GM12878 (cell line): Measurements from ENCODE around the gene INO80E. TPM values are rescaled to one million over a fixed set of nuclear protein-coding genes. Genes with fewer than 3 reads are reported as not detected.

Source experiments
- ATAC-seq: fragments of 200-7000 bp; cut with Tn5 transposase; 3 replicates; pipeline ENCODE4 v1.9.1; 2020; ENCODE audit warnings: mild to moderate bottlenecking, moderate library complexity
- BruUV-seq: library from RNA; stranded (reverse); fragments of 400-500 nt; replicated peaks from 2 replicates; lab custom pipeline; 2021; lab: Mats Ljungman, UMichigan
- CTCF ChIA-PET: fragments of 300-600 bp; sonication (Branson Sonifier 250); formaldehyde crosslinking; extraction: SDS; loops from one replicate; lab custom pipeline; 2021; ENCODE audit warnings: inconsistent platforms; lab: Yijun Ruan, JAX
- POLR2A ChIA-PET: fragments of 350-600 bp; formaldehyde crosslinking; extraction: SDS; loops from one replicate; lab custom pipeline; 2021; ENCODE audit warnings: inconsistent platforms; lab: Charles Lee
- RAD21 ChIA-PET: fragments of 300-600 bp; sonication (Branson Sonifier 250); formaldehyde crosslinking; loops from one replicate; lab custom pipeline; 2023; ENCODE audit warnings: antibody characterized with exemption; ENCODE audit not compliant: unreplicated experiment; lab: Charles Lee
- SMC1A ChIA-PET: fragments of 300-600 bp; sonication (Branson Sonifier 250); formaldehyde crosslinking; loops from one replicate; lab custom pipeline; 2023; ENCODE audit not compliant: unreplicated experiment, uncharacterized antibody; lab: Charles Lee
- DNase-seq: peaks from one replicate; pipeline ENCODE4 v3.0.0-alpha.2; 2011; ENCODE audit warnings: low read depth, low spot score
- FAIRE-seq: peaks from 3 replicates; lab custom pipeline; 2011; peaks lifted over from hg19 to GRCh38; lab: Jason Lieb, UNC
- H2AFZ ChIP-seq: 2 replicates; pipeline ENCODE4 v1.6.0; 2011; ENCODE audit warnings: low read depth, low read length, control low read depth; ENCODE audit not compliant: control insufficient read depth
- H3K27ac ChIP-seq: 2 replicates; pipeline ENCODE4 v1.5.1; 2011; ENCODE audit warnings: control low read depth; ENCODE audit not compliant: control insufficient read depth, insufficient read depth
- H3K27me3 ChIP-seq, 2 experiments: replicated peaks in 1 of 2; 2 replicates each; pipeline versions ENCODE4 v1.6.0 to v1.6.1; 2011; ENCODE audit warnings: low read length in 1 of 2; ENCODE audit not compliant: control insufficient read depth in 2 of 2, insufficient read depth in 2 of 2
- H3K36me3 ChIP-seq, 2 experiments: 2 replicates each; pipeline ENCODE4 v1.5.1; 2011; ENCODE audit warnings: low read length in 1 of 2; ENCODE audit not compliant: control insufficient read depth in 2 of 2, insufficient read depth in 2 of 2
- H3K4me1 ChIP-seq: 2 replicates; pipeline ENCODE4 v1.6.1; 2011; ENCODE audit warnings: mild to moderate bottlenecking, low read length, moderate library complexity, mixed read lengths; ENCODE audit not compliant: control insufficient read depth, insufficient read depth
- H3K4me2 ChIP-seq: 2 replicates; pipeline ENCODE4 v1.6.0; 2011; ENCODE audit warnings: control low read depth; ENCODE audit not compliant: control insufficient read depth, insufficient read depth
- H3K4me3 ChIP-seq: fragments of 200-600 bp; sonication (generic); 2 replicates; pipeline ENCODE4 v1.5.1; 2016
- H3K79me2 ChIP-seq: 2 replicates; pipeline ENCODE4 v1.6.0; 2011; ENCODE audit warnings: low read length; ENCODE audit not compliant: control insufficient read depth, insufficient read depth
- H3K9ac ChIP-seq: 2 replicates; pipeline ENCODE4 v1.8.0; 2011; ENCODE audit warnings: low read length, control low read depth, mixed read lengths; ENCODE audit not compliant: control insufficient read depth, insufficient read depth
- H3K9me3 ChIP-seq: replicated peaks from 3 replicates; pipeline ENCODE4 v1.5.1; 2011; ENCODE audit warnings: mild to moderate bottlenecking, low read length; ENCODE audit not compliant: control insufficient read depth, insufficient read depth
- H4K20me1 ChIP-seq: 2 replicates; pipeline ENCODE4 v1.6.0; 2011; ENCODE audit not compliant: control insufficient read depth, insufficient read depth
- BRCA1 ChIP-seq: IDR thresholded peaks from 2 replicates; pipeline ENCODE4 v1.6.1; 2011; ENCODE audit warnings: low read depth, low read length, improper control_type of control experiment
- CHD1 ChIP-seq: IDR thresholded peaks from 2 replicates; pipeline ENCODE4 v1.6.1; 2012; ENCODE audit warnings: low read depth, low read length, improper control_type of control experiment
- MTA3 ChIP-seq: IDR thresholded peaks from 2 replicates; pipeline ENCODE4 v1.6.1; 2012; ENCODE audit warnings: low read length, inconsistent platforms, borderline replicate concordance
- NBN ChIP-seq: fragments of 450-650 bp; IDR thresholded peaks from 2 replicates; pipeline ENCODE4 v1.6.1; 2016
- NFIC ChIP-seq: IDR thresholded peaks from 2 replicates; pipeline ENCODE4 v1.6.1; 2012; ENCODE audit warnings: low read depth, mild to moderate bottlenecking, inconsistent platforms, low read length, moderate library complexity
- SREBF1 ChIP-seq: IDR thresholded peaks from 2 replicates; pipeline ENCODE4 v1.6.1; 2012; ENCODE audit warnings: mild to moderate bottlenecking, low read length
- TCF12 ChIP-seq: IDR thresholded peaks from 2 replicates; pipeline ENCODE4 v1.6.1; 2011; ENCODE audit warnings: low read depth, mild to moderate bottlenecking, low read length
- WGBS: methylation state at CpG from one replicate; pipeline ENCODE4 v1.1.6; 2016; ENCODE audit warnings: low lambda C conversion rate; ENCODE audit not compliant: insufficient replicate concordance, insufficient coverage; ENCODE audit errors: missing lambda C conversion rate; 5-methylcytosine and 5-hydroxymethylcytosine counted together
- in situ Hi-C: fragments of 300-500 bp; cut with MboI; formaldehyde crosslinking; loops from 9 replicates; pipeline ENCODE4 v1.14.3; 2018; ENCODE audit warnings: mixed read lengths
- intact Hi-C: fragments of 100-400 bp; cut with micrococcal nuclease; formaldehyde crosslinking; loops from one replicate; pipeline ENCODE4 v1.14.2; 2022; ENCODE audit not compliant: unreplicated experiment
- polyA plus RNA-seq, 11 experiments: library from polyadenylated mRNA; depleted of rRNA in 4 of 11; unstranded in 6 of 11; stranded (reverse) in 5 of 11; fragments of >200 nt; fragmentation: Nextera tagmentation in 4 of 11; fragmentation: Illumina TruSeq in 1 of 11; extraction: Ambion mirVana in 4 of 11; extraction: Trizol in 1 of 11; gene quantifications; 1 replicate in 1 of 11; 2 replicates in 10 of 11; pipeline versions ENCODE4 v1.2.1 to v1.2.3, GENCODE V29; 2011 to 2016; ENCODE audit warnings: inconsistent platforms in 2 of 11, missing spikeins in 2 of 11, low read depth in 1 of 11
- total RNA-seq, 4 experiments: library from RNA; depleted of rRNA in 3 of 4; stranded (reverse); fragments of >200 nt in 3 of 4; fragmentation: Illumina TruSeq in 1 of 4; extraction: Trizol in 1 of 4; gene quantifications; 2 replicates each; pipeline versions ENCODE4 v1.2.1 to v1.2.3, GENCODE V29; 2013 to 2021
- TF ChIP-seq, protein P1 (sequence below): fragments of 450-650 bp; IDR thresholded peaks from 2 replicates; pipeline ENCODE4 v1.6.1; 2017; ENCODE audit warnings: borderline replicate concordance
- TF ChIP-seq, protein P2 (sequence below): fragments of 450-650 bp; IDR thresholded peaks from 2 replicates; pipeline ENCODE4 v1.6.1; 2018; ENCODE audit warnings: borderline replicate concordance, mild to moderate bottlenecking; ENCODE audit not compliant: partially characterized antibody
- TF ChIP-seq, protein P3 (sequence below): fragments of 450-650 bp; IDR thresholded peaks from 2 replicates; pipeline ENCODE4 v1.6.1; 2017; ENCODE audit warnings: mild to moderate bottlenecking, moderate library complexity
- TF ChIP-seq, protein P4 (sequence below): fragments of 450-650 bp; IDR thresholded peaks from 2 replicates; pipeline ENCODE4 v1.6.1; 2017; ENCODE audit warnings: mild to moderate bottlenecking, moderate library complexity

INO80E gene
- total and polyA plus RNA-seq, 10 of the 15 experiments (the other 5 are each of a cell fraction or from before 2014, with no cell fraction given), result 0.39 to 74.0 (median 33.0) TPM

DNA sequence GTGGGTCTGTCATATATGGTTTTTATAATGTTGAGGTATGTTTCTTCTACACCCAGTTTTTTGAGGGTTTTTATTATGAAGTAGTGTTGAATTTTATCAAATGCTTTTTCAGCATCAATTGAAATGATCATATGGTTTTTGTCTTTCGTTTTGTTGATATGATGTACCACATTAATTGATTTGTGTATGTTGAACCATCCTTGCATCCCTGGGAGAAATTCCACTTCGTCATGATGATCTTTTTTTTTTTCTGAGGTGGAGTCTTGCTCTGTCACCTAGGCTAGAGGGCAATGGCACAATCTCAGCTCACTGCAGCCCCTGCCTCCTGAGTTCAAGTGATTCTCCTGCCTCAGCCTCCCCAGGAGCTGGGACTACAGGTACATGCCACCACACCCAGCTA is 48.1 kb upstream of the INO80E start:
- H2AFZ ChIP-seq, result no peak overlapping the region
- H3K27ac ChIP-seq, result no peak overlapping the region
- ChIA-PET POLR2A (no interaction called here), CTCF (no interaction called here), SMC1A (interaction anchor here (0.8 kb wide), 1 partner anchor 21 kb away, joined by 4 read pairs; no protein-coding TSS in a partner anchor), RAD21 (no interaction called here)
- H3K4me3 ChIP-seq, result no peak overlapping the region
- H3K27me3 ChIP-seq, result no peaks in the 10 kb centered on the region
- FAIRE-seq, result no peak
- no peak for DNase-seq
- intact Hi-C loops, result no loop called here
- no peaks in the 10 kb centered on the region for H4K20me1 ChIP-seq
- in situ Hi-C loops, result no loop called here
- no TSS peak for BruUV-seq
- H3K4me2 ChIP-seq, result no peak overlapping the region
- H3K9me3 ChIP-seq, result no peaks in the 10 kb centered on the region; the same call in 2 of the 3 replicates
- no peak overlapping the region for H3K9ac ChIP-seq
- no peaks in the 10 kb centered on the region for H3K4me1 ChIP-seq
- no peak for ATAC-seq
- no peaks in the 10 kb centered on the region for H3K79me2 ChIP-seq
- 20% methylated on average over 2 of the region's 2 CpGs for WGBS
- no peaks in the 10 kb centered on the region for H3K36me3 ChIP-seq
- TF ChIP-seq, protein P1, sequence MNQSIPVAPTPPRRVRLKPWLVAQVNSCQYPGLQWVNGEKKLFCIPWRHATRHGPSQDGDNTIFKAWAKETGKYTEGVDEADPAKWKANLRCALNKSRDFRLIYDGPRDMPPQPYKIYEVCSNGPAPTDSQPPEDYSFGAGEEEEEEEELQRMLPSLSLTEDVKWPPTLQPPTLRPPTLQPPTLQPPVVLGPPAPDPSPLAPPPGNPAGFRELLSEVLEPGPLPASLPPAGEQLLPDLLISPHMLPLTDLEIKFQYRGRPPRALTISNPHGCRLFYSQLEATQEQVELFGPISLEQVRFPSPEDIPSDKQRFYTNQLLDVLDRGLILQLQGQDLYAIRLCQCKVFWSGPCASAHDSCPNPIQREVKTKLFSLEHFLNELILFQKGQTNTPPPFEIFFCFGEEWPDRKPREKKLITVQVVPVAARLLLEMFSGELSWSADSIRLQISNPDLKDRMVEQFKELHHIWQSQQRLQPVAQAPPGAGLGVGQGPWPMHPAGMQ, result no peak
- TF ChIP-seq BRCA1 (no peak), TCF12 (no peak), CHD1 (no peak), NBN (no peak), MTA3 (no peak), NFIC (no peak), SREBF1 (no peak)
- TF ChIP-seq, protein P2, sequence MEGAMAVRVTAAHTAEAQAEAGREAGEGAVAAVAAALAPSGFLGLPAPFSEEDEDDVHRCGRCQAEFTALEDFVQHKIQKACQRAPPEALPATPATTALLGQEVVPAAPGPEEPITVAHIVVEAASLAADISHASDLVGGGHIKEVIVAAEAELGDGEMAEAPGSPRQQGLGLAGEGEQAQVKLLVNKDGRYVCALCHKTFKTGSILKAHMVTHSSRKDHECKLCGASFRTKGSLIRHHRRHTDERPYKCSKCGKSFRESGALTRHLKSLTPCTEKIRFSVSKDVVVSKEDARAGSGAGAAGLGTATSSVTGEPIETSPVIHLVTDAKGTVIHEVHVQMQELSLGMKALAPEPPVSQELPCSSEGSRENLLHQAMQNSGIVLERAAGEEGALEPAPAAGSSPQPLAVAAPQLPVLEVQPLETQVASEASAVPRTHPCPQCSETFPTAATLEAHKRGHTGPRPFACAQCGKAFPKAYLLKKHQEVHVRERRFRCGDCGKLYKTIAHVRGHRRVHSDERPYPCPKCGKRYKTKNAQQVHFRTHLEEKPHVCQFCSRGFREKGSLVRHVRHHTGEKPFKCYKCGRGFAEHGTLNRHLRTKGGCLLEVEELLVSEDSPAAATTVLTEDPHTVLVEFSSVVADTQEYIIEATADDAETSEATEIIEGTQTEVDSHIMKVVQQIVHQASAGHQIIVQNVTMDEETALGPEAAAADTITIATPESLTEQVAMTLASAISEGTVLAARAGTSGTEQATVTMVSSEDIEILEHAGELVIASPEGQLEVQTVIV, result no peak
- TF ChIP-seq, protein P3, sequence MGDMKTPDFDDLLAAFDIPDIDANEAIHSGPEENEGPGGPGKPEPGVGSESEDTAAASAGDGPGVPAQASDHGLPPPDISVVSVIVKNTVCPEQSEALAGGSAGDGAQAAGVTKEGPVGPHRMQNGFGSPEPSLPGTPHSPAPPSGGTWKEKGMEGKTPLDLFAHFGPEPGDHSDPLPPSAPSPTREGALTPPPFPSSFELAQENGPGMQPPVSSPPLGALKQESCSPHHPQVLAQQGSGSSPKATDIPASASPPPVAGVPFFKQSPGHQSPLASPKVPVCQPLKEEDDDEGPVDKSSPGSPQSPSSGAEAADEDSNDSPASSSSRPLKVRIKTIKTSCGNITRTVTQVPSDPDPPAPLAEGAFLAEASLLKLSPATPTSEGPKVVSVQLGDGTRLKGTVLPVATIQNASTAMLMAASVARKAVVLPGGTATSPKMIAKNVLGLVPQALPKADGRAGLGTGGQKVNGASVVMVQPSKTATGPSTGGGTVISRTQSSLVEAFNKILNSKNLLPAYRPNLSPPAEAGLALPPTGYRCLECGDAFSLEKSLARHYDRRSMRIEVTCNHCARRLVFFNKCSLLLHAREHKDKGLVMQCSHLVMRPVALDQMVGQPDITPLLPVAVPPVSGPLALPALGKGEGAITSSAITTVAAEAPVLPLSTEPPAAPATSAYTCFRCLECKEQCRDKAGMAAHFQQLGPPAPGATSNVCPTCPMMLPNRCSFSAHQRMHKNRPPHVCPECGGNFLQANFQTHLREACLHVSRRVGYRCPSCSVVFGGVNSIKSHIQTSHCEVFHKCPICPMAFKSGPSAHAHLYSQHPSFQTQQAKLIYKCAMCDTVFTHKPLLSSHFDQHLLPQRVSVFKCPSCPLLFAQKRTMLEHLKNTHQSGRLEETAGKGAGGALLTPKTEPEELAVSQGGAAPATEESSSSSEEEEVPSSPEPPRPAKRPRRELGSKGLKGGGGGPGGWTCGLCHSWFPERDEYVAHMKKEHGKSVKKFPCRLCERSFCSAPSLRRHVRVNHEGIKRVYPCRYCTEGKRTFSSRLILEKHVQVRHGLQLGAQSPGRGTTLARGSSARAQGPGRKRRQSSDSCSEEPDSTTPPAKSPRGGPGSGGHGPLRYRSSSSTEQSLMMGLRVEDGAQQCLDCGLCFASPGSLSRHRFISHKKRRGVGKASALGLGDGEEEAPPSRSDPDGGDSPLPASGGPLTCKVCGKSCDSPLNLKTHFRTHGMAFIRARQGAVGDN, result no peak
- TF ChIP-seq, protein P4, sequence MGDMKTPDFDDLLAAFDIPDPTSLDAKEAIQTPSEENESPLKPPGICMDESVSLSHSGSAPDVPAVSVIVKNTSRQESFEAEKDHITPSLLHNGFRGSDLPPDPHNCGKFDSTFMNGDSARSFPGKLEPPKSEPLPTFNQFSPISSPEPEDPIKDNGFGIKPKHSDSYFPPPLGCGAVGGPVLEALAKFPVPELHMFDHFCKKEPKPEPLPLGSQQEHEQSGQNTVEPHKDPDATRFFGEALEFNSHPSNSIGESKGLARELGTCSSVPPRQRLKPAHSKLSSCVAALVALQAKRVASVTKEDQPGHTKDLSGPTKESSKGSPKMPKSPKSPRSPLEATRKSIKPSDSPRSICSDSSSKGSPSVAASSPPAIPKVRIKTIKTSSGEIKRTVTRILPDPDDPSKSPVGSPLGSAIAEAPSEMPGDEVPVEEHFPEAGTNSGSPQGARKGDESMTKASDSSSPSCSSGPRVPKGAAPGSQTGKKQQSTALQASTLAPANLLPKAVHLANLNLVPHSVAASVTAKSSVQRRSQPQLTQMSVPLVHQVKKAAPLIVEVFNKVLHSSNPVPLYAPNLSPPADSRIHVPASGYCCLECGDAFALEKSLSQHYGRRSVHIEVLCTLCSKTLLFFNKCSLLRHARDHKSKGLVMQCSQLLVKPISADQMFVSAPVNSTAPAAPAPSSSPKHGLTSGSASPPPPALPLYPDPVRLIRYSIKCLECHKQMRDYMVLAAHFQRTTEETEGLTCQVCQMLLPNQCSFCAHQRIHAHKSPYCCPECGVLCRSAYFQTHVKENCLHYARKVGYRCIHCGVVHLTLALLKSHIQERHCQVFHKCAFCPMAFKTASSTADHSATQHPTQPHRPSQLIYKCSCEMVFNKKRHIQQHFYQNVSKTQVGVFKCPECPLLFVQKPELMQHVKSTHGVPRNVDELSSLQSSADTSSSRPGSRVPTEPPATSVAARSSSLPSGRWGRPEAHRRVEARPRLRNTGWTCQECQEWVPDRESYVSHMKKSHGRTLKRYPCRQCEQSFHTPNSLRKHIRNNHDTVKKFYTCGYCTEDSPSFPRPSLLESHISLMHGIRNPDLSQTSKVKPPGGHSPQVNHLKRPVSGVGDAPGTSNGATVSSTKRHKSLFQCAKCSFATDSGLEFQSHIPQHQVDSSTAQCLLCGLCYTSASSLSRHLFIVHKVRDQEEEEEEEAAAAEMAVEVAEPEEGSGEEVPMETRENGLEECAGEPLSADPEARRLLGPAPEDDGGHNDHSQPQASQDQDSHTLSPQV, result no peak
